ENCODE measurements around the gene MAP2K1. TPM values are rescaled to one million over a fixed set of nuclear protein-coding genes. Genes with fewer than 3 reads are reported as not detected.
A peak's percentile ranks its signal among the peaks of the same experiment; 100 is the strongest.

Gene MAP2K1
- total RNA-seq, 1 donor from 2014 or later, result 66.5 TPM

DNA sequence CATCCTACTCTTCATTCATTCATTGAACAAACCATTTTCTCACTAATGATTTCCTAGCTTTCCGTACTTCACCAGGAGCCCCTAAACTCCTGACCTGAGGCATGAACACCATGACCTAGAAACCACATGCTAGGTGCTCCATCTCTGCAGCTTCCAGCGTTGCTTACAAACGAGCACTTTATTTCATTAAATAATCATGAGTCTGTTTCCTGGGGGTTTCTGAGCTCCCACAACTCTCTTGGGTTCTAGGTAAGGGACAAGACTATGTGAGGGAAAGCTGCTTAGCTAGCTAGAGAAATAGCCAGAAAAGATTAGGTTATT is 1.3 kb downstream of the MAP2K1 start:
- H4K20me1 ChIP-seq (ENCODE audit: insufficient read depth, low read length), result peaks cover 48% of the 10 kb centered on the region
- TF ChIP-seq, protein P1, sequence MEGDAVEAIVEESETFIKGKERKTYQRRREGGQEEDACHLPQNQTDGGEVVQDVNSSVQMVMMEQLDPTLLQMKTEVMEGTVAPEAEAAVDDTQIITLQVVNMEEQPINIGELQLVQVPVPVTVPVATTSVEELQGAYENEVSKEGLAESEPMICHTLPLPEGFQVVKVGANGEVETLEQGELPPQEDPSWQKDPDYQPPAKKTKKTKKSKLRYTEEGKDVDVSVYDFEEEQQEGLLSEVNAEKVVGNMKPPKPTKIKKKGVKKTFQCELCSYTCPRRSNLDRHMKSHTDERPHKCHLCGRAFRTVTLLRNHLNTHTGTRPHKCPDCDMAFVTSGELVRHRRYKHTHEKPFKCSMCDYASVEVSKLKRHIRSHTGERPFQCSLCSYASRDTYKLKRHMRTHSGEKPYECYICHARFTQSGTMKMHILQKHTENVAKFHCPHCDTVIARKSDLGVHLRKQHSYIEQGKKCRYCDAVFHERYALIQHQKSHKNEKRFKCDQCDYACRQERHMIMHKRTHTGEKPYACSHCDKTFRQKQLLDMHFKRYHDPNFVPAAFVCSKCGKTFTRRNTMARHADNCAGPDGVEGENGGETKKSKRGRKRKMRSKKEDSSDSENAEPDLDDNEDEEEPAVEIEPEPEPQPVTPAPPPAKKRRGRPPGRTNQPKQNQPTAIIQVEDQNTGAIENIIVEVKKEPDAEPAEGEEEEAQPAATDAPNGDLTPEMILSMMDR (IDR thresholded peaks at IDR 0.05; ENCODE audit: insufficient read depth, low read depth, low read length), result no peak
- TF ChIP-seq EZH2 (IDR thresholded peaks at IDR 0.05; ENCODE audit: insufficient read depth, low read length), result no peak
- Mint-ChIP-seq H3K9me3 (ENCODE audit: unreplicated experiment) (no peaks in the 10 kb centered on the region), H3K27me3 (ENCODE audit: low read depth, unreplicated experiment) (no peaks in the 10 kb centered on the region), H3K4me3 (ENCODE audit: unreplicated experiment) (peak overlapping the region; percentile 97), H3K36me3 (ENCODE audit: low read depth, unreplicated experiment) (peaks cover 2% of the 10 kb centered on the region), H3K27ac (ENCODE audit: unreplicated experiment) (peak overlapping the region; percentile 92), H3K4me1 (ENCODE audit: low read depth, unreplicated experiment) (peaks cover 21% of the 10 kb centered on the region)
- no peaks in the 10 kb centered on the region for H3K36me3 ChIP-seq (ENCODE audit: insufficient read depth, low read length)
- peak overlapping the region; percentile 90 for H3K4me3 ChIP-seq (ENCODE audit: insufficient read depth, low read depth, low read length)
- FAIRE-seq (no peak), DNase-seq (ENCODE audit: low read depth) (no peak)
- peak overlapping the region; percentile 92 for H3K9ac ChIP-seq (ENCODE audit: low read length)
- peak overlapping the region; percentile 83 for H2AFZ ChIP-seq (ENCODE audit: low read depth, low read length)
- no peaks in the 10 kb centered on the region for H3K9me3 ChIP-seq (ENCODE audit: insufficient read depth, low read depth, low read length)
- H3K79me2 ChIP-seq (ENCODE audit: insufficient read depth, low read length), result peaks cover 54% of the 10 kb centered on the region
- H3K27me3 ChIP-seq (ENCODE audit: insufficient read depth, low read length), result no peaks in the 10 kb centered on the region
- peak overlapping the region; percentile 97 for H3K4me2 ChIP-seq (ENCODE audit: low read length)
- H3K27ac ChIP-seq (ENCODE audit: low read depth, low read length), result peak overlapping the region; percentile 88
- H3K4me1 ChIP-seq (ENCODE audit: insufficient read depth, low read length), result peaks cover 14% of the 10 kb centered on the region

GRCh38 chr15:66388576-66388975 is 1.9 kb downstream of the MAP2K1 start:
- Mint-ChIP-seq H3K27me3 (ENCODE audit: low read depth, unreplicated experiment) (no peaks in the 10 kb centered on the region), H3K27ac (ENCODE audit: unreplicated experiment) (peak overlapping the region; percentile 66), H3K9me3 (ENCODE audit: unreplicated experiment) (no peaks in the 10 kb centered on the region), H3K36me3 (ENCODE audit: low read depth, unreplicated experiment) (peaks cover 3% of the 10 kb centered on the region), H3K4me3 (ENCODE audit: unreplicated experiment) (peak overlapping the region; percentile 97), H3K4me1 (ENCODE audit: low read depth, unreplicated experiment) (peaks cover 23% of the 10 kb centered on the region)
- Histone ChIP-seq H4K20me1 (ENCODE audit: insufficient read depth, low read length) (peaks cover 54% of the 10 kb centered on the region), H3K9ac (ENCODE audit: low read length) (no peak overlapping the region), H3K79me2 (ENCODE audit: insufficient read depth, low read length) (peaks cover 60% of the 10 kb centered on the region), H3K4me2 (ENCODE audit: low read length) (peak overlapping the region; percentile 97), H3K27ac (ENCODE audit: low read depth, low read length) (no peak overlapping the region), H3K9me3 (ENCODE audit: insufficient read depth, low read depth, low read length) (no peaks in the 10 kb centered on the region), H3K27me3 (ENCODE audit: insufficient read depth, low read length) (no peaks in the 10 kb centered on the region), H3K4me3 (ENCODE audit: insufficient read depth, low read depth, low read length) (peak overlapping the region; percentile 90), H2AFZ (ENCODE audit: low read depth, low read length) (no peak overlapping the region), H3K36me3 (ENCODE audit: insufficient read depth, low read length) (no peaks in the 10 kb centered on the region), H3K4me1 (ENCODE audit: insufficient read depth, low read length) (peaks cover 14% of the 10 kb centered on the region)
- FAIRE-seq (no peak), DNase-seq (ENCODE audit: low read depth) (no peak)
- TF ChIP-seq EZH2 (IDR thresholded peaks at IDR 0.05; ENCODE audit: insufficient read depth, low read length), result no peak

GRCh38 chr15:66389098-66389858 is 2.6 kb downstream of the MAP2K1 start:
- Mint-ChIP-seq H3K4me1 (ENCODE audit: low read depth, unreplicated experiment) (peaks cover 26% of the 10 kb centered on the region), H3K9me3 (ENCODE audit: unreplicated experiment) (no peaks in the 10 kb centered on the region), H3K36me3 (ENCODE audit: low read depth, unreplicated experiment) (peaks cover 7% of the 10 kb centered on the region), H3K27ac (ENCODE audit: unreplicated experiment) (no peak overlapping the region), H3K4me3 (ENCODE audit: unreplicated experiment) (peak overlapping the region; percentile 97), H3K27me3 (ENCODE audit: low read depth, unreplicated experiment) (no peaks in the 10 kb centered on the region)
- Histone ChIP-seq H3K9ac (ENCODE audit: low read length) (no peak overlapping the region), H3K9me3 (ENCODE audit: insufficient read depth, low read depth, low read length) (no peaks in the 10 kb centered on the region), H3K4me1 (ENCODE audit: insufficient read depth, low read length) (peaks cover 14% of the 10 kb centered on the region), H3K79me2 (ENCODE audit: insufficient read depth, low read length) (peaks cover 67% of the 10 kb centered on the region), H3K27me3 (ENCODE audit: insufficient read depth, low read length) (no peaks in the 10 kb centered on the region), H2AFZ (ENCODE audit: low read depth, low read length) (no peak overlapping the region), H3K27ac (ENCODE audit: low read depth, low read length) (no peak overlapping the region), H3K4me3 (ENCODE audit: insufficient read depth, low read depth, low read length) (no peak overlapping the region), H3K36me3 (ENCODE audit: insufficient read depth, low read length) (no peaks in the 10 kb centered on the region), H4K20me1 (ENCODE audit: insufficient read depth, low read length) (peaks cover 61% of the 10 kb centered on the region), H3K4me2 (ENCODE audit: low read length) (peak overlapping the region; percentile 21)
- TF ChIP-seq EZH2 (IDR thresholded peaks at IDR 0.05; ENCODE audit: insufficient read depth, low read length), result no peak
- TF ChIP-seq, protein P1 (IDR thresholded peaks at IDR 0.05; ENCODE audit: insufficient read depth, low read depth, low read length), result no peak
- FAIRE-seq (no peak), DNase-seq (ENCODE audit: low read depth) (no peak)
